ENCODE data around the gene COL27A1. TPM values are rescaled to one million over a fixed set of nuclear protein-coding genes. Genes with fewer than 3 reads are reported as not detected.

The COL27A1 gene
- total and polyA plus RNA-seq, 2 experiments from 2014 or later = 44.6 to 47.0 TPM

DNA sequence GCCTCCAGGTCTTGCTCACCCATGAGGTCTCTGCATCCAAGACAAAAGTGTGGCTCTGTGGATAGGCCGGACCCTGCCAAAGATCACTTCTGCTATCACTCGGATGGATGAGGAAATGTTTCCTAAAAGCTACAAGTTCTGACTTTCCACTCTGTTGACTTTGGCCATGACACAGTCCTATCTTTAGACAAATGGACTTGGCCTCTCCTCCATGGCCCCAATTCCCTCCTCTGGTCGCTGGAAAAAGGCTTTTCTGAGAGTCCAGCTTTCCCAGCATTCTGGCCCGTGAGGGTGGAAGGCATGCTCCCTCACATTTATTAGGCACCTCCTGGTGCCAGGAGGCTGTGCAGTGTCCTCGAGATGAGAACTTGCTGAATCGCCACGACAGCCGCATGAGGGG, 83.1 kb downstream of the COL27A1 start:
- peak overlapping the region; percentile 67 for H3K27ac ChIP-seq
- WGBS (ENCODE audit: low lambda C conversion rate, missing lambda C conversion rate) = 74% methylated on average over 8 of the region's 8 CpGs
- no peaks in the 10 kb centered on the region for H4K20me1 ChIP-seq (ENCODE audit: insufficient read depth, poor library complexity, severe bottlenecking)
- H3K9me2 ChIP-seq (replicated peaks; ENCODE audit: insufficient read depth) = no peaks in the 10 kb centered on the region
- no peaks in the 10 kb centered on the region for H3K79me2 ChIP-seq
- peaks cover 8% of the 10 kb centered on the region for H3K4me1 ChIP-seq (ENCODE audit: insufficient read depth)
- H3K27me3 ChIP-seq = no peaks in the 10 kb centered on the region
- no peaks in the 10 kb centered on the region for H3K36me3 ChIP-seq (replicated peaks; ENCODE audit: insufficient read depth, low read depth)
- peak; percentile 21 for DNase-seq (ENCODE audit: low spot score)
- no peak overlapping the region for H2AFZ ChIP-seq
- H3K4me3 ChIP-seq = no peak overlapping the region
- TF ChIP-seq, protein P1, sequence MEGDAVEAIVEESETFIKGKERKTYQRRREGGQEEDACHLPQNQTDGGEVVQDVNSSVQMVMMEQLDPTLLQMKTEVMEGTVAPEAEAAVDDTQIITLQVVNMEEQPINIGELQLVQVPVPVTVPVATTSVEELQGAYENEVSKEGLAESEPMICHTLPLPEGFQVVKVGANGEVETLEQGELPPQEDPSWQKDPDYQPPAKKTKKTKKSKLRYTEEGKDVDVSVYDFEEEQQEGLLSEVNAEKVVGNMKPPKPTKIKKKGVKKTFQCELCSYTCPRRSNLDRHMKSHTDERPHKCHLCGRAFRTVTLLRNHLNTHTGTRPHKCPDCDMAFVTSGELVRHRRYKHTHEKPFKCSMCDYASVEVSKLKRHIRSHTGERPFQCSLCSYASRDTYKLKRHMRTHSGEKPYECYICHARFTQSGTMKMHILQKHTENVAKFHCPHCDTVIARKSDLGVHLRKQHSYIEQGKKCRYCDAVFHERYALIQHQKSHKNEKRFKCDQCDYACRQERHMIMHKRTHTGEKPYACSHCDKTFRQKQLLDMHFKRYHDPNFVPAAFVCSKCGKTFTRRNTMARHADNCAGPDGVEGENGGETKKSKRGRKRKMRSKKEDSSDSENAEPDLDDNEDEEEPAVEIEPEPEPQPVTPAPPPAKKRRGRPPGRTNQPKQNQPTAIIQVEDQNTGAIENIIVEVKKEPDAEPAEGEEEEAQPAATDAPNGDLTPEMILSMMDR (IDR thresholded peaks at IDR 0.05; ENCODE audit: poor library complexity) = no peak
- no peak for TF ChIP-seq EZH2phosphoT487 (IDR thresholded peaks at IDR 0.05; ENCODE audit: low read depth, severe bottlenecking, unreplicated experiment)
- TF ChIP-seq EZH2 (IDR thresholded peaks at IDR 0.05; ENCODE audit: borderline replicate concordance) = no peak
- H3K4me2 ChIP-seq = no peak overlapping the region
- no peaks in the 10 kb centered on the region for H3K9me3 ChIP-seq (ENCODE audit: low read depth)

DNA sequence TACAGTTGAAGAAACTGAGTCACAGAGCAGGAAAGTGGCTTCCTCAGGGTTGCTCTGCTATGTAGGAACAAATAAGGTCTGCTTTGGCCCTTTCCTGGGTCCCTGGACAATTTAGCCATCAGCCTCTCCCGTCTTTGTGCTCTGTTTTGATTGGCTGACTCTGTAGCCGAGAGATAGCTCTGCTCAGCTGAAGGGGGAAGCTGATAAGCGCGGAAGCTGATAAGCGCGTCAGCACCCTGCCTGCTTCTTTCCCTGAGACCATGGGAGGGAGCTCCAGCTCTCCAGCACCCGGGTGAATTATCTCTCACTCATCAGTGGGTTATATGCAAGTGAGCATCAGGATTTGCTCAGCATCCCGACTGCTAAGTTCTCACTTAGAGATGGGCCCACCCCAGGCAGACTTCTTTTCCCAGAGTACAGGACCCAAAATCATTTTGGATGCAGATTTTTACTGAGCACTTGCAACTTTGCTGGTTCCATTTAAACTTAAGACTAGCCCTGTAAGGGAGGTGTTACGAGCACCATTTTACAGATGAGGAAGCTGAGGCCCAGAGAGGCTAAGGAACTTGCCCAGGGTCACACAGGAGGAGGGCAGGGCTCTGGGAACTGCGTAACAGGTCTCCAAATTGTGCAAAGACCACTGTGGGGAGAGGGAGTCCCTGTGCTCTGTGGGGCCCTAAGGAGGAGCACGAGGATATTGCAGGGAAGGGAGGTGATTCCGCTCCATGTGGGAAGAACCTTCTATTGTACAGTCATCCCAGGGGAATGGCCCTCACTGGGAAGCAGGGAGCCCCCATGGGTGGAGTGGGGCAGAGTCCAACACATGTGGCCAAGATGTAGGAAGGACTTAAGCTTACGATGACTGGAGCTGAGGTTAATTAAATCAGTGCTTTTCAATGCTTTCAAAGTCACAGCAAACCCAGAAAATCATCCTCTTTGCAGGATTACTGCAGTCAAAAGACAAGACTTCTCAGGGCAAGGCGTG, 83.8 kb downstream of the COL27A1 start:
- DNase-seq (ENCODE audit: low spot score) = peak; percentile 75
- no peaks in the 10 kb centered on the region for H3K27me3 ChIP-seq
- H3K27ac ChIP-seq = peak overlapping the region; percentile 67
- H2AFZ ChIP-seq = no peak overlapping the region
- peaks cover 8% of the 10 kb centered on the region for H3K4me1 ChIP-seq (ENCODE audit: insufficient read depth)
- no peak overlapping the region for H3K4me3 ChIP-seq
- H3K4me2 ChIP-seq = no peak overlapping the region
- no peaks in the 10 kb centered on the region for H3K79me2 ChIP-seq
- no peaks in the 10 kb centered on the region for H3K9me3 ChIP-seq (ENCODE audit: low read depth)
- WGBS (ENCODE audit: low lambda C conversion rate, missing lambda C conversion rate) = 63% methylated on average over 14 of the region's 14 CpGs
- H3K36me3 ChIP-seq (replicated peaks; ENCODE audit: insufficient read depth, low read depth) = no peaks in the 10 kb centered on the region
- no peaks in the 10 kb centered on the region for H4K20me1 ChIP-seq (ENCODE audit: insufficient read depth, poor library complexity, severe bottlenecking)
- TF ChIP-seq EZH2 (IDR thresholded peaks at IDR 0.05; ENCODE audit: borderline replicate concordance) (no peak), EZH2phosphoT487 (IDR thresholded peaks at IDR 0.05; ENCODE audit: low read depth, severe bottlenecking, unreplicated experiment) (no peak)
- TF ChIP-seq, protein P1 (IDR thresholded peaks at IDR 0.05; ENCODE audit: poor library complexity) = peak; percentile 45
- H3K9me2 ChIP-seq (replicated peaks; ENCODE audit: insufficient read depth) = no peaks in the 10 kb centered on the region

DNA sequence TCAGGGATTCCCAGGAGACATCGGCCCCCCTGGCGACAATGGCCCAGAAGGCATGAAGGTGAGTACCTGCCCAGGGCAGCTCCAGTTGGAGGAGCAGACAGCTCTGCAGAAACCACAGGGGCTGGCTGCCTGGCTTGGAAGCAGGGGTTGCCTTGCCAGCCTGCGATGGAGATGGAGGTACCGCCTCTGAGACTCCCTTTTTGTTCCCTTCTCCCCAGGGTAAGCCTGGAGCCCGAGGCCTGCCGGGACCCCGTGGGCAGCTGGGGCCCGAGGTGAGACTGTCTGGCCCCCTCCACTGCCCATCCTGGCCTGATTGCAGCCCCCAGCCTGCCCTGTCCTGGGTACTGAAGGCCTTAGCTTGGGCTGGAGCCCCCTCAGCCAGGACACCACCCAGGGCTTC, 84.9 kb downstream of the COL27A1 start:
- Histone ChIP-seq H3K9me2 (replicated peaks; ENCODE audit: insufficient read depth) (no peaks in the 10 kb centered on the region), H2AFZ (no peak overlapping the region), H3K79me2 (no peaks in the 10 kb centered on the region), H3K9me3 (ENCODE audit: low read depth) (no peaks in the 10 kb centered on the region), H3K4me1 (ENCODE audit: insufficient read depth) (peaks cover 8% of the 10 kb centered on the region), H3K4me2 (no peak overlapping the region), H3K27ac (peak overlapping the region; percentile 64), H4K20me1 (ENCODE audit: insufficient read depth, poor library complexity, severe bottlenecking) (no peaks in the 10 kb centered on the region), H3K36me3 (replicated peaks; ENCODE audit: insufficient read depth, low read depth) (no peaks in the 10 kb centered on the region), H3K27me3 (no peaks in the 10 kb centered on the region), H3K4me3 (no peak overlapping the region)
- DNase-seq (ENCODE audit: low spot score) = no peak
- no peak for TF ChIP-seq EZH2phosphoT487 (IDR thresholded peaks at IDR 0.05; ENCODE audit: low read depth, severe bottlenecking, unreplicated experiment)
- TF ChIP-seq, protein P1 (IDR thresholded peaks at IDR 0.05; ENCODE audit: poor library complexity) = no peak
- TF ChIP-seq EZH2 (IDR thresholded peaks at IDR 0.05; ENCODE audit: borderline replicate concordance) = no peak
- WGBS (ENCODE audit: low lambda C conversion rate, missing lambda C conversion rate) = 92% methylated on average over 8 of the region's 8 CpGs
